MG63 (cell line): ENCODE results near the gene MME. TPM values are rescaled to one million over a fixed set of nuclear protein-coding genes. Genes with fewer than 3 reads are reported as not detected.

ENCODE experiments used
- DNase-seq: peaks from one replicate; pipeline ENCODE4 v3.0.0-alpha.2; 2020
- H3K27me3 ChIP-seq: fragments of 250-450 bp; sonication (Bioruptor Pico); 2 replicates; pipeline ENCODE4 v1.5.1; 2020; ENCODE audit warnings: mild to moderate bottlenecking, moderate library complexity
- H3K36me3 ChIP-seq: fragments of 250-450 bp; sonication (Bioruptor Pico); 2 replicates; pipeline ENCODE4 v1.5.1; 2020; ENCODE audit warnings: mild to moderate bottlenecking, moderate library complexity
- H3K4me3 ChIP-seq: fragments of 250-450 bp; sonication (Bioruptor Pico); 2 replicates; pipeline ENCODE4 v1.5.1; 2020; ENCODE audit warnings: mild to moderate bottlenecking, moderate library complexity
- H3K9me3 ChIP-seq: fragments of 250-450 bp; sonication (Bioruptor Pico); 2 replicates; pipeline ENCODE4 v1.5.1; 2020; ENCODE audit warnings: mild to moderate bottlenecking, moderate library complexity
- total RNA-seq: library from RNA; depleted of rRNA; stranded (reverse); fragments of >200 nt; shearing (Covaris generic); gene quantifications from 2 replicates; pipeline ENCODE4 v1.2.3, GENCODE V29; 2014; ENCODE audit warnings: low replicate concordance

The MME gene
- total RNA-seq, 1 experiment from 2014 or later, result 0.07 TPM

- Histone ChIP-seq H3K27me3 (0 out of 2 replicates have a peak, but pooled peaks cover 2% of the 10 kb centered on the region), H3K9me3 (no peaks in the 10 kb centered on the region), H3K4me3 (no peak overlapping the region), H3K36me3 (no peaks in the 10 kb centered on the region)
- no peak for DNase-seq
Measured at GRCh38 chr3:155161640-155162292, 81.6 kb downstream of the MME start.

- no peak for DNase-seq
- no peaks in the 10 kb centered on the region for H3K36me3 ChIP-seq
- H3K4me3 ChIP-seq, result no peak overlapping the region
- no peaks in the 10 kb centered on the region for H3K27me3 ChIP-seq
- no peaks in the 10 kb centered on the region for H3K9me3 ChIP-seq
Measured at GRCh38 chr3:155164306-155164705, 84.2 kb downstream of the MME start.

- no peak overlapping the region for H3K4me3 ChIP-seq
- DNase-seq, result no peak
- H3K9me3 ChIP-seq, result no peaks in the 10 kb centered on the region
- H3K36me3 ChIP-seq, result no peaks in the 10 kb centered on the region
- H3K27me3 ChIP-seq, result no peaks in the 10 kb centered on the region
Measured at GRCh38 chr3:155166441-155166840, 86.3 kb downstream of the MME start.

- Histone ChIP-seq H3K9me3 (no peaks in the 10 kb centered on the region), H3K36me3 (no peaks in the 10 kb centered on the region), H3K27me3 (no peaks in the 10 kb centered on the region), H3K4me3 (no peak overlapping the region)
- DNase-seq, result no peak
Measured at GRCh38 chr3:155169197-155169596, 89.1 kb downstream of the MME start.

- Histone ChIP-seq H3K4me3 (no peak overlapping the region), H3K27me3 (no peaks in the 10 kb centered on the region), H3K9me3 (no peaks in the 10 kb centered on the region), H3K36me3 (no peaks in the 10 kb centered on the region)
- no peak for DNase-seq
Measured at GRCh38 chr3:155173771-155174170, 93.7 kb downstream of the MME start.

GRCh38 chr3:155178810-155179436 lies 98.8 kb downstream of the MME start:
- H3K4me3 ChIP-seq, result no peak overlapping the region
- no peak for DNase-seq
- H3K36me3 ChIP-seq, result no peaks in the 10 kb centered on the region
- no peaks in the 10 kb centered on the region for H3K9me3 ChIP-seq
- no peaks in the 10 kb centered on the region for H3K27me3 ChIP-seq

- Histone ChIP-seq H3K9me3 (no peaks in the 10 kb centered on the region), H3K27me3 (no peaks in the 10 kb centered on the region), H3K36me3 (no peaks in the 10 kb centered on the region), H3K4me3 (no peak overlapping the region)
- no peak for DNase-seq
Measured at GRCh38 chr3:155179437-155179827, 99.3 kb downstream of the MME start.

GRCh38 chr3:155179966-155180757 lies 100.0 kb downstream of the MME start:
- Histone ChIP-seq H3K9me3 (no peaks in the 10 kb centered on the region), H3K4me3 (no peak overlapping the region), H3K36me3 (no peaks in the 10 kb centered on the region), H3K27me3 (no peaks in the 10 kb centered on the region)
- no peak for DNase-seq

- Histone ChIP-seq H3K36me3 (no peaks in the 10 kb centered on the region), H3K4me3 (no peak overlapping the region), H3K27me3 (no peaks in the 10 kb centered on the region), H3K9me3 (no peaks in the 10 kb centered on the region)
- no peak for DNase-seq
Measured at GRCh38 chr3:155182467-155182866, 102.3 kb downstream of the MME start.

- Histone ChIP-seq H3K4me3 (no peak overlapping the region), H3K36me3 (no peaks in the 10 kb centered on the region), H3K9me3 (no peaks in the 10 kb centered on the region), H3K27me3 (no peaks in the 10 kb centered on the region)
- DNase-seq, result no peak
Measured at GRCh38 chr3:155184011-155184410, 103.9 kb downstream of the MME start.

GRCh38 chr3:155185631-155186071 lies 105.5 kb downstream of the MME start:
- DNase-seq, result no peak
- Histone ChIP-seq H3K36me3 (no peaks in the 10 kb centered on the region), H3K9me3 (no peaks in the 10 kb centered on the region), H3K4me3 (no peak overlapping the region), H3K27me3 (no peaks in the 10 kb centered on the region)

- H3K36me3 ChIP-seq, result no peaks in the 10 kb centered on the region
- no peaks in the 10 kb centered on the region for H3K9me3 ChIP-seq
- no peak overlapping the region for H3K4me3 ChIP-seq
- DNase-seq, result no peak
- H3K27me3 ChIP-seq, result no peaks in the 10 kb centered on the region
Measured at GRCh38 chr3:155188031-155188430, 107.9 kb downstream of the MME start.

- Histone ChIP-seq H3K36me3 (no peaks in the 10 kb centered on the region), H3K4me3 (no peak overlapping the region)
- DNase-seq, result no peak
Measured at GRCh38 chr3:155189478-155189877, 109.4 kb downstream of the MME start.

GRCh38 chr3:155190691-155191090 lies 110.6 kb downstream of the MME start:
- no peak overlapping the region for H3K4me3 ChIP-seq
- DNase-seq, result no peak
- H3K36me3 ChIP-seq, result no peaks in the 10 kb centered on the region
- no peaks in the 10 kb centered on the region for H3K9me3 ChIP-seq
- H3K27me3 ChIP-seq, result no peaks in the 10 kb centered on the region

More at GRCh38 chr3:155189478-155189877, 109.4 kb downstream of the MME start:
- H3K9me3 ChIP-seq, result no peaks in the 10 kb centered on the region
- H3K27me3 ChIP-seq, result no peaks in the 10 kb centered on the region

- Histone ChIP-seq H3K36me3 (no peaks in the 10 kb centered on the region), H3K27me3 (no peaks in the 10 kb centered on the region), H3K9me3 (no peaks in the 10 kb centered on the region), H3K4me3 (no peak overlapping the region)
- DNase-seq, result no peak
Measured at GRCh38 chr3:155192957-155193746, 113.0 kb downstream of the MME start.

GRCh38 chr3:155193868-155194267 lies 113.7 kb downstream of the MME start:
- Histone ChIP-seq H3K27me3 (no peaks in the 10 kb centered on the region), H3K4me3 (no peak overlapping the region), H3K9me3 (no peaks in the 10 kb centered on the region), H3K36me3 (no peaks in the 10 kb centered on the region)
- no peak for DNase-seq
